Right atrium auricular region (tissue), 2 donors: ENCODE measurements around the gene CYB5R2. TPM values are rescaled to one million over a fixed set of nuclear protein-coding genes. Genes with fewer than 3 reads are reported as not detected.

ENCODE experiments used
- DNase-seq: peaks from one replicate; pipeline ENCODE4 v3.0.0-alpha.2; 2019; ENCODE audit warnings: low spot score
- H3K27ac ChIP-seq, 2 donors: fragments of 200-600 bp; sonication (generic); 1 replicate in 1 of 2; 2 replicates in 1 of 2; pipeline ENCODE4 v1.5.1; 2016 to 2019
- H3K27me3 ChIP-seq, 2 donors: fragments of 200-600 bp; sonication (generic); one replicate each; pipeline versions ENCODE4 v1.5.1 to v1.6.0; 2017 to 2019
- H3K36me3 ChIP-seq: fragments of 200-600 bp; sonication (generic); one replicate; pipeline ENCODE4 v1.5.1; 2016
- H3K4me1 ChIP-seq, 2 donors: fragments of 200-600 bp; sonication (generic); one replicate each; pipeline versions ENCODE4 v1.5.1 to v1.6.0; 2017 to 2019
- H3K4me3 ChIP-seq, 2 donors: fragments of 200-600 bp; sonication (generic); 1 replicate in 1 of 2; 2 replicates in 1 of 2; pipeline ENCODE4 v1.5.1; 2017 to 2019; ENCODE audit warnings: mild to moderate bottlenecking in 1 of 2, moderate library complexity in 1 of 2
- H3K9me3 ChIP-seq, 2 donors: fragments of 200-600 bp; sonication (generic); one replicate each; pipeline ENCODE4 v1.5.1; 2019
- total RNA-seq, 2 donors: library from RNA; depleted of rRNA; stranded (reverse); fragments of >200 nt; gene quantifications; one replicate each; pipeline ENCODE4 v1.1.0, GENCODE V29; 2016
- TF ChIP-seq, protein P1 (sequence below), 2 donors: fragments of 200-600 bp; sonication (generic); IDR thresholded peaks; one replicate each; pipeline ENCODE4 v1.5.1; 2019; ENCODE audit warnings: antibody characterized with exemption in 2 of 2

The CYB5R2 gene
- total RNA-seq, 2 donors from 2014 or later = 1.5 to 4.0 TPM

- Histone ChIP-seq H3K27ac (no peak overlapping the region), H3K4me1 (peaks cover 0 to 3% of the 10 kb centered on the region in 2 donors), H3K36me3 (peaks cover 57% of the 10 kb centered on the region), H3K9me3 (no peaks in the 10 kb centered on the region), H3K4me3 (no peak overlapping the region), H3K27me3 (no peaks in the 10 kb centered on the region)
- TF ChIP-seq, protein P1, sequence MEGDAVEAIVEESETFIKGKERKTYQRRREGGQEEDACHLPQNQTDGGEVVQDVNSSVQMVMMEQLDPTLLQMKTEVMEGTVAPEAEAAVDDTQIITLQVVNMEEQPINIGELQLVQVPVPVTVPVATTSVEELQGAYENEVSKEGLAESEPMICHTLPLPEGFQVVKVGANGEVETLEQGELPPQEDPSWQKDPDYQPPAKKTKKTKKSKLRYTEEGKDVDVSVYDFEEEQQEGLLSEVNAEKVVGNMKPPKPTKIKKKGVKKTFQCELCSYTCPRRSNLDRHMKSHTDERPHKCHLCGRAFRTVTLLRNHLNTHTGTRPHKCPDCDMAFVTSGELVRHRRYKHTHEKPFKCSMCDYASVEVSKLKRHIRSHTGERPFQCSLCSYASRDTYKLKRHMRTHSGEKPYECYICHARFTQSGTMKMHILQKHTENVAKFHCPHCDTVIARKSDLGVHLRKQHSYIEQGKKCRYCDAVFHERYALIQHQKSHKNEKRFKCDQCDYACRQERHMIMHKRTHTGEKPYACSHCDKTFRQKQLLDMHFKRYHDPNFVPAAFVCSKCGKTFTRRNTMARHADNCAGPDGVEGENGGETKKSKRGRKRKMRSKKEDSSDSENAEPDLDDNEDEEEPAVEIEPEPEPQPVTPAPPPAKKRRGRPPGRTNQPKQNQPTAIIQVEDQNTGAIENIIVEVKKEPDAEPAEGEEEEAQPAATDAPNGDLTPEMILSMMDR (IDR thresholded peaks at IDR 0.05) = no peak
- DNase-seq = no peak
These were observed 22.2 kb downstream of the CYB5R2 start for GRCh38 chr11:7651140-7651551.

DNA sequence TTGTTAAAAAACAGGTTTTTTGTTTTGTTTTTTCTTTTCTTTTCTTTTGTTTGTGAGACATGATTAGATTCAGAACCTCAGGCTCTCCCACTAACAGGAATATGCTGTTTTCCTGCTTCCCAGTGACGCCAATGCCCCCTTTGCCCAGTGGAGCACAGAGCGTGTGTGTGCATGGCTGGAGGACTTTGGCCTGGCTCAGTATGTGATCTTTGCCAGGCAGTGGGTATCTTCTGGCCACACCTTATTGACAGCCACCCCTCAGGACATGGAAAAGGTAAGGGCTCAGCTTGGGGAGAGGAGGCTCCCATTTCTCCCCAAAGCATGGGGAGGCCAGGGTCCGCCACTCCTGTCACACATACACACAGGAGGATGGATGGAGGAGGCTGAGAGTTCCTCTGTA is 25.0 kb downstream of the CYB5R2 start:
- Histone ChIP-seq H3K27ac (no peak overlapping the region), H3K27me3 (no peaks in the 10 kb centered on the region), H3K4me3 (no peak overlapping the region), H3K9me3 (no peaks in the 10 kb centered on the region), H3K4me1 (no peaks in the 10 kb centered on the region), H3K36me3 (peaks cover 49% of the 10 kb centered on the region)
- DNase-seq = no peak
- TF ChIP-seq, protein P1 (IDR thresholded peaks at IDR 0.05) = no peak

GRCh38 chr11:7646866-7647265 is 26.4 kb downstream of the CYB5R2 start:
- no peak overlapping the region for H3K4me3 ChIP-seq
- TF ChIP-seq, protein P1 (IDR thresholded peaks at IDR 0.05) = no peak

GRCh38 chr11:7645206-7645605 is 28.1 kb downstream of the CYB5R2 start:
- TF ChIP-seq, protein P1 (IDR thresholded peaks at IDR 0.05) = no peak
- H3K36me3 ChIP-seq = peaks cover 48% of the 10 kb centered on the region
- no peaks in the 10 kb centered on the region for H3K4me1 ChIP-seq
- H3K4me3 ChIP-seq = no peak overlapping the region
- no peak overlapping the region for H3K27ac ChIP-seq
- no peaks in the 10 kb centered on the region for H3K9me3 ChIP-seq
- DNase-seq = no peak
- no peaks in the 10 kb centered on the region for H3K27me3 ChIP-seq

More at GRCh38 chr11:7646866-7647265, 26.4 kb downstream of the CYB5R2 start:
- Histone ChIP-seq H3K27me3 (no peaks in the 10 kb centered on the region), H3K4me1 (no peaks in the 10 kb centered on the region), H3K27ac (no peak overlapping the region), H3K36me3 (peaks cover 47% of the 10 kb centered on the region), H3K9me3 (no peaks in the 10 kb centered on the region)
- DNase-seq = no peak

DNA sequence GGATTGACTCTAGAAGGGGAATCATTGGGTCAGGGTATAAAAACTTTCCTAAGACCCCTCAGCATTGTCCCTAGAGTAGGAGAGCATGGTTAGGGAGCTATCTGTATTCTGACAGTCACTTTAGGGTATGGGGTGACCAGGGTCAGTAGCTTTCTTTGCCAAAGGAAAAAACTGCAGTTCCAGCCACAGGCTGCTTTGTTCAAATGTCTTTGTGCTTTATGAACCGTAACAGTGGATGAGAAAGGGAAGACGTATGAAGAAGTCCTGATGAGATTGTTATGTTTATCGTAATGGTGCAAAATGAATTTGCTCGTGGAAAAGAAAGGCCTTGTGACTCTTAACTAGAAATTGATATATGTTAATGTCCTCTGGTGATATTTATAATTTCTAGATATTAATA is 30.0 kb downstream of the CYB5R2 start:
- no peak overlapping the region for H3K27ac ChIP-seq
- no peak for DNase-seq
- no peaks in the 10 kb centered on the region for H3K9me3 ChIP-seq
- TF ChIP-seq, protein P1 (IDR thresholded peaks at IDR 0.05) = no peak
- H3K36me3 ChIP-seq = peaks cover 32% of the 10 kb centered on the region
- no peak overlapping the region for H3K4me3 ChIP-seq
- H3K27me3 ChIP-seq = no peaks in the 10 kb centered on the region
- H3K4me1 ChIP-seq = peaks cover 0 to 9% of the 10 kb centered on the region in 2 donors

DNA sequence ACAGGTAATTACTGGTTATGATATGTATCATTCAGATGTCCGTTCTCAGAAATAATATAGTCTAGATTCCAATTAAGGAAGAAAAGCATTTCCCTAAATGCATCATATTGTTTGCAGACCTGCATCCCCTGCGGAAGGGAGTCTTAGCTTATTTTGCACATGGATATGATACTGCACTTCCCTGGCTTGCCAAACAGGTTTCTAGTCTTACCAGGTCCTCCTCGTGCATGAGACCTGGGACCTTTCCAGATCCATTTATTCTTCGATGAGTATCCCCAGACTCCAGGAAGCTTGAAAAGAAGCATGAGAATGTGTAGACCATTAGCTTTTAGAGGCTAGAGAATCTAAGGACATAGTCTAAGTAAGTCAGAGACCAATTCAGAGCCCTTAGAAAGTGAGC is 30.6 kb downstream of the CYB5R2 start:
- H3K4me3 ChIP-seq = no peak overlapping the region
- no peak for DNase-seq
- peaks cover 0 to 11% of the 10 kb centered on the region in 2 donors for H3K4me1 ChIP-seq
- TF ChIP-seq, protein P1 (IDR thresholded peaks at IDR 0.05) = no peak
- H3K27ac ChIP-seq = no peak overlapping the region
- no peaks in the 10 kb centered on the region for H3K9me3 ChIP-seq
- H3K27me3 ChIP-seq = no peaks in the 10 kb centered on the region
- H3K36me3 ChIP-seq = peaks cover 31% of the 10 kb centered on the region
